PFSK-1 (cell line): Measurements from ENCODE around the gene TNFRSF12A.

Source experiments
- FOXP2 ChIP-seq: optimal IDR thresholded peaks from 2 replicates; pipeline ENCODE3; 2011; ENCODE audit warnings: borderline replicate concordance, control low read depth, inconsistent platforms; ENCODE audit not compliant: insufficient read depth; ENCODE audit errors: extremely low read length, extremely low read depth
- POLR2AphosphoS5 ChIP-seq: IDR thresholded peaks from 2 replicates; pipeline ENCODE4 v1.6.1; 2012; ENCODE audit warnings: low read depth, mild to moderate bottlenecking, control low read depth, low read length, moderate library complexity
- REST ChIP-seq, 2 experiments: IDR thresholded peaks; 2 replicates each; pipeline versions ENCODE4 v1.6.1 to v1.8.0; 2011 to 2012; ENCODE audit warnings: low read depth in 2 of 2, low read length in 2 of 2, control low read depth in 1 of 2, inconsistent platforms in 1 of 2, mild to moderate bottlenecking in 1 of 2, moderate library complexity in 1 of 2; ENCODE audit not compliant: insufficient read depth in 1 of 2

DNA sequence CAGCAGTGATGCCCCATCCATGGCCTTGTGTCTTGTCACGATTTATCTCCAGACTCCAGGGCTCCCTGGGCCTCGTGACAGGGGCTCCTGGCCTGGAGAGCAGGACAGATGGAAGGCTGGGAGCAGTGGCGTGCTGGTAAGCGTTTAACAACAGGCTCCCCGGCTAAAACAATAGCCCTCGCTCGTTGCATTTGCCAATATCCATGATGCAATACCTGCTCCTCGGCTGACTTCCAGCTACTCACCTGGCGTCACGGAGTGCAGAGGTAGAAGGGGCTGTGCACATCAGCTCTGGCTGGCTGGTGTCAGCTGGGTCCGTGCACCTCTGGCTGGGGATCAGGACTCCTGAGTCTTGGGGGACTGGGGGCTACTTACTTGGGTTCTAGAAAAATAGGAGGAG lies 18.1 kb downstream of the TNFRSF12A start:
- TF ChIP-seq POLR2AphosphoS5 (no peak), FOXP2 (no peak), REST (IDR thresholded peaks at IDR 0.05; ENCODE audit: insufficient read depth in 1 of 2, low read depth in 2 of 2, low read length in 2 of 2) (no peak)
